Measurements from ENCODE around the gene LHB.
"Not testable (repeated sequence)": the region's sequence is repeated elsewhere in the genome, so short reads cannot be mapped to it uniquely, and the experiment has no call there.

Gene LHB

GRCh38 chr19:49036815-49037214 lies 19.9 kb upstream of the LHB start, which contains the start of gene CGB1:
CGB1 (minus strand) TSS chr19:49036895; CDS start chr19:49036711, 184 bp downstream.
- DNase-seq, result not testable (repeated sequence)

GRCh38 chr19:49031642-49032301 lies 14.9 kb upstream of the LHB start, which contains the start of gene CGB2:
CGB2 (plus strand) TSS chr19:49031890; CDS start chr19:49032096, 206 bp downstream.
- DNase-seq, result peak; percentile 18

GRCh38 chr19:49030323-49030722 lies 13.4 kb upstream of the LHB start:
- not testable (repeated sequence) for DNase-seq

GRCh38 chr19:49029749-49030148 lies 12.9 kb upstream of the LHB start:
- DNase-seq, result not testable (repeated sequence)

GRCh38 chr19:49028686-49029085 lies 11.8 kb upstream of the LHB start:
- DNase-seq, result not testable (repeated sequence)

- not testable (repeated sequence) for DNase-seq
These were observed 8.7 kb upstream of the LHB start for GRCh38 chr19:49025599-49025998.

GRCh38 chr19:49025088-49025487 lies 8.2 kb upstream of the LHB start:
- DNase-seq, result not testable (repeated sequence)

GRCh38 chr19:49024233-49024632 lies 7.3 kb upstream of the LHB start, which contains the start of gene CGB3:
CGB3 (minus strand) TSS chr19:49024333; CDS start chr19:49023971, 362 bp downstream.
- DNase-seq, result not testable (repeated sequence)

- no peak for DNase-seq
These were observed 5.2 kb upstream of the LHB start for GRCh38 chr19:49022116-49022515.

GRCh38 chr19:49020931-49021895 lies 4.3 kb upstream of the LHB start:
- DNase-seq, result no peak

- no peak for DNase-seq
These were observed 3.5 kb upstream of the LHB start for GRCh38 chr19:49020342-49020741.

- no peak for DNase-seq
These were observed 2.5 kb upstream of the LHB start for GRCh38 chr19:49019242-49019932.

- DNase-seq, result not testable (repeated sequence)
These were observed 1.7 kb upstream of the LHB start for GRCh38 chr19:49018388-49019241.

GRCh38 chr19:49017666-49018351 lies 918 bp upstream of the LHB start:
- peak; percentile 13 for DNase-seq

GRCh38 chr19:49016067-49016839 lies 638 bp downstream of the LHB start:
- no peak for DNase-seq

GRCh38 chr19:49014870-49015255 lies 2.0 kb downstream of the LHB start:
- DNase-seq, result no peak

- no peak for DNase-seq
These were observed 2.6 kb downstream of the LHB start for GRCh38 chr19:49014123-49014869.

- no peak for DNase-seq
These were observed 5.7 kb downstream of the LHB start for GRCh38 chr19:49011194-49011593.

GRCh38 chr19:49010453-49010852 lies 6.4 kb downstream of the LHB start:
- no peak for DNase-seq

- DNase-seq, result no peak
These were observed 7.1 kb downstream of the LHB start for GRCh38 chr19:49009828-49010227.

Measured in DMS79 treated with DMSO at 0.1 percent for 48 hours (cell line).